ENCODE results near the gene AGBL1.
A peak's percentile ranks its signal among the peaks of the same experiment; 100 is the strongest.

AGBL1 gene

GRCh38 chr15:86236356-86237110 lies 156.9 kb downstream of the AGBL1 start:
- DNase-seq (ENCODE audit: low read depth, low spot score), result no peak

GRCh38 chr15:86237111-86237500 lies 157.4 kb downstream of the AGBL1 start:
- no peak for DNase-seq (ENCODE audit: low read depth, low spot score)

GRCh38 chr15:86247249-86247955 lies 167.7 kb downstream of the AGBL1 start:
- DNase-seq (ENCODE audit: low read depth, low spot score), result no peak

GRCh38 chr15:86255247-86255646 lies 175.6 kb downstream of the AGBL1 start:
- DNase-seq (ENCODE audit: low read depth, low spot score), result no peak

GRCh38 chr15:86256628-86257027 lies 177.0 kb downstream of the AGBL1 start:
- no peak for DNase-seq (ENCODE audit: low read depth, low spot score)

- DNase-seq (ENCODE audit: low read depth, low spot score), result no peak
These were observed 179.9 kb downstream of the AGBL1 start for GRCh38 chr15:86259589-86259988.

GRCh38 chr15:86263230-86263629 lies 183.6 kb downstream of the AGBL1 start:
- no peak for DNase-seq (ENCODE audit: low read depth, low spot score)

- no peak for DNase-seq (ENCODE audit: low read depth, low spot score)
These were observed 187.3 kb downstream of the AGBL1 start for GRCh38 chr15:86266896-86267484.

- no peak for DNase-seq (ENCODE audit: low read depth, low spot score)
These were observed 188.2 kb downstream of the AGBL1 start for GRCh38 chr15:86267892-86268291.

GRCh38 chr15:86268558-86268957 lies 188.9 kb downstream of the AGBL1 start:
- DNase-seq (ENCODE audit: low read depth, low spot score), result no peak

GRCh38 chr15:86273309-86273708 lies 193.6 kb downstream of the AGBL1 start:
- no peak for DNase-seq (ENCODE audit: low read depth, low spot score)

- no peak for DNase-seq (ENCODE audit: low read depth, low spot score)
These were observed 195.7 kb downstream of the AGBL1 start for GRCh38 chr15:86275361-86275760.

GRCh38 chr15:86278586-86278985 lies 198.9 kb downstream of the AGBL1 start:
- no peak for DNase-seq (ENCODE audit: low read depth, low spot score)

GRCh38 chr15:86284635-86285034 lies 205.0 kb downstream of the AGBL1 start:
- DNase-seq (ENCODE audit: low read depth, low spot score), result no peak

GRCh38 chr15:86295511-86295910 lies 215.8 kb downstream of the AGBL1 start:
- no peak for DNase-seq (ENCODE audit: low read depth, low spot score)

GRCh38 chr15:86296769-86297168 lies 217.1 kb downstream of the AGBL1 start:
- no peak for DNase-seq (ENCODE audit: low read depth, low spot score)

GRCh38 chr15:86300390-86301125 lies 220.9 kb downstream of the AGBL1 start:
- peak; percentile 38 for DNase-seq (ENCODE audit: low read depth, low spot score)

GRCh38 chr15:86311568-86312280 lies 232.1 kb downstream of the AGBL1 start:
- no peak for DNase-seq (ENCODE audit: low read depth, low spot score)

- no peak for DNase-seq (ENCODE audit: low read depth, low spot score)
These were observed 232.8 kb downstream of the AGBL1 start for GRCh38 chr15:86312486-86312885.

- DNase-seq (ENCODE audit: low read depth, low spot score), result no peak
These were observed 236.5 kb downstream of the AGBL1 start for GRCh38 chr15:86316216-86316615.

- DNase-seq (ENCODE audit: low read depth, low spot score), result no peak
These were observed 237.2 kb downstream of the AGBL1 start for GRCh38 chr15:86316726-86317383.

Measured in astrocyte of the hippocampus (primary cell).